ENCODE results near the gene SPACA4. TPM values are rescaled to one million over a fixed set of nuclear protein-coding genes. Genes with fewer than 3 reads are reported as not detected.

The SPACA4 gene
- total and polyA plus RNA-seq, 2 of the 4 experiments (the other 2 are of a cell fraction) = not detected

DNA sequence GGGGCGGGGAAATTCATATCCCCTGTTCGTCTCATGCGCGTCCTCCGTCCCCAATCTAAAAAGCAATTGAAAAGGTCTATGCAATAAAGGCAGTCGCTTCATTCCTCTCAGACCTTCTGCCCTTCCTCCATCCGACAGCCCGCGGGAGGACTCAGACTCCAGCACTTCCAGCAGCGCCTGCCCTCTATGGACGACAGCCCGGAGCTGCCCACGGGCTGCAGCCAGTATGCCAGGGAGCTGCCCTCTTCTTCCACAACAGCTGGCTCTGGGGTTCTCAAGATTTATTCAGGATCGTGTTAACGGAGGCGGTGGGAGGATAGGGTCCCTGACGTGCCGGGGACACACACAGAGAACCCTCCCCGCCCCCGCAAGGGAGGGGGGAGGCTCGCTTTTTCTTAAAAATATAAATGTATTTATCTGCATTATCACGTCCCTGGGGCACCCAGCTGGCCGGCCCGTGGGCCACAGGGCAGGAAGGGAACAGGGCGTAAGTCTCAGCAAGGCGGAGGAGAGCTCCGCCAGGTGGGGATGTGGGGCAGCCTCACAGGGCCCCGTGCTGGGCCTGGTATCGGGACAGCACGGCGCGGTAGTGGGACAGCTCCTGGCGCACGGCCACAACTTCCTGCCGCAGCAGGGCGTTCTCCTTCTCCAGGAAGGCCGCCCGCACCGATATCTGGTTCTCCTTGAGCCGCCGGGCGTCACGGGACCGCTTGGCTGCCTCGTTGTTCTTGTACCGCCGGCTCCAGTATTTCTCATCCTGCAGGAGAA lies 23.9 kb downstream of the SPACA4 start:
- in situ Hi-C loops (cut with MboI; ENCODE audit: low sequenced_read_pairs) = no loop called here
- H3K27ac ChIP-seq (ENCODE audit: insufficient read depth, low read length) = no peak overlapping the region; the same call in 1 of the 2 replicates
- no peaks in the 10 kb centered on the region for H4K20me1 ChIP-seq (ENCODE audit: insufficient read depth, low read length)
- no peak overlapping the region for H3K9ac ChIP-seq (ENCODE audit: low read depth, low read length)
- intact Hi-C loops (cut with micrococcal nuclease) = no loop called here
- no peak overlapping the region for H3K56ac ChIP-seq (ENCODE audit: extremely low read depth, insufficient read depth, low read length)
- no peak overlapping the region; the same call in 1 of the 2 replicates for H4K91ac ChIP-seq (ENCODE audit: insufficient read depth, low read depth, low read length)
- peaks cover 0 to 15% of the 10 kb centered on the region in 2 experiments; a peak in 3 of 4 replicates for H3K79me1 ChIP-seq (ENCODE audit: low read depth in 1 of 2, low read length in 2 of 2)
- no peak overlapping the region for H2BK120ac ChIP-seq (ENCODE audit: low read depth, low read length)
- H4K8ac ChIP-seq (ENCODE audit: low read depth in 2 of 2, low read length in 2 of 2) = peak overlapping the region in 1 of 2 experiments; percentile 59; a peak in 1 of 4 replicates
- dilution Hi-C loops (cut with HindIII; ENCODE audit: low sequenced_read_pairs, unreplicated experiment) = no loop called here
- H2AFZ ChIP-seq (replicated peaks; ENCODE audit: low read length, poor library complexity) = peak overlapping the region; percentile 46
- peaks cover 23% of the 10 kb centered on the region for H3K9me1 ChIP-seq (ENCODE audit: insufficient read depth, low read length)
- no TSS peak for BruUV-seq (replicated peaks)
- no peak overlapping the region for H3K23ac ChIP-seq (ENCODE audit: low read depth, low read length)
- H2AK5ac ChIP-seq (ENCODE audit: low read depth, low read length) = no peak overlapping the region
- peaks cover 39% of the 10 kb centered on the region for H3K4me1 ChIP-seq (ENCODE audit: control insufficient read depth, insufficient read depth, low read length)
- H3K14ac ChIP-seq (replicated peaks; ENCODE audit: low read depth, low read length) = no peak overlapping the region
- H3K4ac ChIP-seq (ENCODE audit: low read depth, low read length) = peak overlapping the region; percentile 5; the same call in 1 of the 2 replicates
- no peaks in the 10 kb centered on the region for H3K27me3 ChIP-seq (ENCODE audit: control insufficient read depth, insufficient read depth, low read length)
- 14% methylated on average over 12 of the region's 47 CpGs; no CpG with 5 or more reads in 1 of the 2 experiments for WGBS, 2 experiments (ENCODE audit: extremely low coverage in 2 of 2, insufficient read length in 1 of 2)
- H3K36me3 ChIP-seq (ENCODE audit: control insufficient read depth, insufficient read depth, low read length) = peaks cover 6% of the 10 kb centered on the region; the same call in 1 of the 2 replicates
- no peak for TF ChIP-seq RCOR1 (IDR thresholded peaks at IDR 0.05; ENCODE audit: insufficient replicate concordance, low read length)
- TF ChIP-seq, protein P1, sequence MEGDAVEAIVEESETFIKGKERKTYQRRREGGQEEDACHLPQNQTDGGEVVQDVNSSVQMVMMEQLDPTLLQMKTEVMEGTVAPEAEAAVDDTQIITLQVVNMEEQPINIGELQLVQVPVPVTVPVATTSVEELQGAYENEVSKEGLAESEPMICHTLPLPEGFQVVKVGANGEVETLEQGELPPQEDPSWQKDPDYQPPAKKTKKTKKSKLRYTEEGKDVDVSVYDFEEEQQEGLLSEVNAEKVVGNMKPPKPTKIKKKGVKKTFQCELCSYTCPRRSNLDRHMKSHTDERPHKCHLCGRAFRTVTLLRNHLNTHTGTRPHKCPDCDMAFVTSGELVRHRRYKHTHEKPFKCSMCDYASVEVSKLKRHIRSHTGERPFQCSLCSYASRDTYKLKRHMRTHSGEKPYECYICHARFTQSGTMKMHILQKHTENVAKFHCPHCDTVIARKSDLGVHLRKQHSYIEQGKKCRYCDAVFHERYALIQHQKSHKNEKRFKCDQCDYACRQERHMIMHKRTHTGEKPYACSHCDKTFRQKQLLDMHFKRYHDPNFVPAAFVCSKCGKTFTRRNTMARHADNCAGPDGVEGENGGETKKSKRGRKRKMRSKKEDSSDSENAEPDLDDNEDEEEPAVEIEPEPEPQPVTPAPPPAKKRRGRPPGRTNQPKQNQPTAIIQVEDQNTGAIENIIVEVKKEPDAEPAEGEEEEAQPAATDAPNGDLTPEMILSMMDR (conservative IDR thresholded peaks at IDR 0.05; ENCODE audit: low read depth, low read length) = peak; percentile 13; the same call in 1 of the 2 replicates
- no peak overlapping the region; the same call in 1 of the 2 replicates for H4K5ac ChIP-seq (ENCODE audit: low read depth, low read length)
- no peak for DNase-seq
- H2BK20ac ChIP-seq (ENCODE audit: low read depth, low read length) = no peak overlapping the region
- peak; percentile 9 for ATAC-seq (ENCODE audit: low read depth)
- ChIA-PET POLR2A (ENCODE audit: unreplicated experiment) (interaction anchor here (0.5 kb wide), 1 partner anchor 907 kb away, joined by 5 read pairs; no protein-coding TSS in a partner anchor), CTCF (no interaction called here)
- H3K4me3 ChIP-seq (ENCODE audit: insufficient read depth, low read depth, low read length) = no peak overlapping the region
- no peak overlapping the region for H2BK15ac ChIP-seq (ENCODE audit: low read depth, low read length)
- no peak overlapping the region for H2BK5ac ChIP-seq (ENCODE audit: low read depth, low read length, poor library complexity, severe bottlenecking)
- H3K9me3 ChIP-seq (ENCODE audit: control insufficient read depth, insufficient read depth, low read length) = no peaks in the 10 kb centered on the region
- no peak overlapping the region for H3K18ac ChIP-seq (ENCODE audit: low read depth, low read length)
- H3K4me2 ChIP-seq (ENCODE audit: low read depth, low read length) = no peak overlapping the region; the same call in 1 of the 2 replicates
- H2AK9ac ChIP-seq (replicated peaks; ENCODE audit: low read depth, low read length, poor library complexity) = peak overlapping the region; percentile 79
